Type B pancreatic cell (in vitro differentiated cells): Measurements from ENCODE around the gene EDEM2. TPM values are rescaled to one million over a fixed set of nuclear protein-coding genes. Genes with fewer than 3 reads are reported as not detected.
"Not testable (repeated sequence)": the region's sequence is repeated elsewhere in the genome, so short reads cannot be mapped to it uniquely, and the experiment has no call there.

Experiments used
- DNase-seq: peaks from one replicate; pipeline ENCODE4 v3.0.0; 2021; ENCODE audit warnings: mixed read lengths; ENCODE audit not compliant: unreplicated experiment; ENCODE audit errors: extremely low spot score
- H3K27ac Mint-ChIP-seq: 2 replicates; pipeline ENCODE4 v1.8.0; 2021; ENCODE audit warnings: mild to moderate bottlenecking, mixed read lengths
- H3K27me3 Mint-ChIP-seq: 2 replicates; pipeline ENCODE4 v1.8.0; 2021; ENCODE audit warnings: mixed read lengths
- H3K36me3 Mint-ChIP-seq: 2 replicates; pipeline ENCODE4 v1.8.0; 2021; ENCODE audit warnings: mixed read lengths
- H3K4me1 Mint-ChIP-seq: one replicate; pipeline ENCODE4 v1.8.0; 2021; ENCODE audit warnings: mixed read lengths; ENCODE audit not compliant: unreplicated experiment
- H3K4me3 Mint-ChIP-seq: 2 replicates; pipeline ENCODE4 v1.8.0; 2021; ENCODE audit warnings: mild to moderate bottlenecking, mixed read lengths
- H3K9me3 Mint-ChIP-seq: 2 replicates; pipeline ENCODE4 v1.8.0; 2021; ENCODE audit warnings: mixed read lengths
- total RNA-seq: library from RNA; stranded (reverse); gene quantifications from 2 replicates; pipeline ENCODE4 v1.2.1, GENCODE V29; 2021; ENCODE audit warnings: low replicate concordance
- TF ChIP-seq, protein P1 (sequence below): fragments of 200-600 bp; sonication (generic); conservative IDR thresholded peaks from 2 replicates; pipeline ENCODE4 v1.5.0; 2021; ENCODE audit warnings: antibody characterized with exemption, mild to moderate bottlenecking

Gene EDEM2
- total RNA-seq, 1 donor from 2014 or later: 27.3 TPM

DNA sequence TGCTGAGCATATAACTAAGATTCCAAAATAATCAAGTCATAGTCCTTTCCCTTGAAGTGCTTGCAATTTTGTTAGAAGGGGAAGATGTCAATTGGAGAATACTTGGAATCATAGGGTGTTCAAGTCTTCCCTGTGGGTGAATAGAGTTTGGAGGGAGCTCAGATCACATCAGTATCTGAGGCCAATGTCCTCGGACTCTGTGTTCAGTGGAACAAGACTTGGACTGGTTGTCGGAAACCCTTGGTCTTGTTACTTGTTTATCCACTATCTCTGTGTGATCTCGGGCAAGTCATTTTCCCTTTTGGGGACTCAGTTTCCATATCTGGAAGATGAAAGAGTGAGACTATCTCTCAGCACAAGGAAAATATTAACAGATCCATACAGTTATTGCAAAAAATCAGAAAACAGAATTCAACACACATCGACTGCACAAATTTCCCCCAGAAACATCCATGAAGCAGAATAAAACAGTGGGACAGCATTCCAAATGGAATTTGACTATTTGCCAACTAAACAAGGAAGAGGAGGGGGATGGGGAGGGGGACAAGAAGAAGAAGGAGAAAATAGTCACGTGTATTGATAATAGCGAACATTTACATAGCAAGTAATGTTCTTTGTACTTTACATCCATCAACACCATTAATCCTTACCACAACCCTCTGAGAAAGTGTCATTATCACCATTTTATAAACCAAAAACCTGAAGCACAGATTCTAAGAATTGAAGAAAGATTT lies 3.9 kb upstream of the EDEM2 start:
- Mint-ChIP-seq H3K27me3 (peaks cover 7% of the 10 kb centered on the region), H3K27ac (no peak overlapping the region)

DNA sequence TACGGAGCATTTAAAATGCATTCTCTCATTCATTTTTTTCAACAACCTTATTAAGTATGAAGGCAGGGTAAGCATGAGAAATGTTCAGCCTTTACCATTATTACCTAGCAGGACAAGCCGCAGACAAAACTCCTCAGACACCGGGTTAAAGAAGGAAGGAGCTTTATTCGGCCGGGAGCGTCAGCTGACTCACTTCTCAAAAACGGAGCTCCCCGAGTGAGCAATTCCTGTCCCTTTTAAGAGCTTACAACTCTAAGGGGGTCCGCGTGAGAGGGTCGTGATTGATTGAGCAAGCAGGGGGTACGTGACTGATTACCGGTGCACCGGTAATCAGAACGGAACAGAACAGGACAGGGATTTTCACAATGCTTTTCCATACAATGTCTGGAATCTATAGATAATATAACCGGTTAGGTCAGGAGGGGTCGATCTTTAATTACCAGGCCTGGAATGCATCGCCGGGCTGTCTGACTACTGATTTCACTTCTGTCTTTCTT lies 487 bp upstream of the EDEM2 start:
- not testable (repeated sequence) for DNase-seq, H3K36me3 Mint-ChIP-seq, H3K9me3 Mint-ChIP-seq, H3K27me3 Mint-ChIP-seq
- H3K27ac Mint-ChIP-seq: peak overlapping the region; percentile 97
- H3K4me3 Mint-ChIP-seq: peak overlapping the region; percentile 98
- H3K4me1 Mint-ChIP-seq: peaks cover 26% of the 10 kb centered on the region

More for the DNA sequence above, 3.9 kb upstream of the EDEM2 start:
- Mint-ChIP-seq H3K4me3 (no peak overlapping the region), H3K9me3 (no peaks in the 10 kb centered on the region), H3K36me3 (no peaks in the 10 kb centered on the region), H3K4me1 (peaks cover 19% of the 10 kb centered on the region)
- TF ChIP-seq, protein P1, sequence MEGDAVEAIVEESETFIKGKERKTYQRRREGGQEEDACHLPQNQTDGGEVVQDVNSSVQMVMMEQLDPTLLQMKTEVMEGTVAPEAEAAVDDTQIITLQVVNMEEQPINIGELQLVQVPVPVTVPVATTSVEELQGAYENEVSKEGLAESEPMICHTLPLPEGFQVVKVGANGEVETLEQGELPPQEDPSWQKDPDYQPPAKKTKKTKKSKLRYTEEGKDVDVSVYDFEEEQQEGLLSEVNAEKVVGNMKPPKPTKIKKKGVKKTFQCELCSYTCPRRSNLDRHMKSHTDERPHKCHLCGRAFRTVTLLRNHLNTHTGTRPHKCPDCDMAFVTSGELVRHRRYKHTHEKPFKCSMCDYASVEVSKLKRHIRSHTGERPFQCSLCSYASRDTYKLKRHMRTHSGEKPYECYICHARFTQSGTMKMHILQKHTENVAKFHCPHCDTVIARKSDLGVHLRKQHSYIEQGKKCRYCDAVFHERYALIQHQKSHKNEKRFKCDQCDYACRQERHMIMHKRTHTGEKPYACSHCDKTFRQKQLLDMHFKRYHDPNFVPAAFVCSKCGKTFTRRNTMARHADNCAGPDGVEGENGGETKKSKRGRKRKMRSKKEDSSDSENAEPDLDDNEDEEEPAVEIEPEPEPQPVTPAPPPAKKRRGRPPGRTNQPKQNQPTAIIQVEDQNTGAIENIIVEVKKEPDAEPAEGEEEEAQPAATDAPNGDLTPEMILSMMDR: no peak
- DNase-seq: no peak

DNA sequence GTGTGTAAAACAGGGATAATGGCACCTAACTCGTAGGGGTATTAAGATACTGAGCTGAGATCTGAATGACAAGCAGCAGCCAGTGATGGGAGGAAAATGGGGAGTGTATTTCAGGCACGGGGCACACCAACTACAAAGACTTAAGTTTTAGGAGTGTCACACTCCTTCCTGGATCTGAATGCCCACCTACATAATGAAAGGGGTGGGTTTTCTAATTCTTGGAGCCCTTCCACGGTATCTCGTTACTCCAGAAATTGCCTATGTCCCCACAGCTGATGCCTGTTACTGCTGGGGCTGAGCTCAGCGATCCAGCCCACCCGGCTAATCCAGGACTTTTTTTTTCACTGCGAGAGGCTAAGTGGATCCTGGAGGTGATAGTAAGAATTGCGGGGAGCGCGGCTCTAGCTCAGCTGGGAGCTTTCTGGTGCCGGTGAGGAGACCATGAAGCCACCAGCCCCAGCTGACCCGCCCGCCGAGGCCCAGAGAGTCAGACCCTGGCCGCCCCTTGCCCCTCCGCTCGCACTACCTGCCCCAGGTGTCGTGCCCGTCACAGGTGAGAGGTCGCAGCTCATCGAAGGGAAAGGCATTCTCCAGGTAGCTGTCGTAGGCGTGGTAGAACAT lies 727 bp downstream of the EDEM2 start:
- Mint-ChIP-seq H3K27me3 (peaks cover 7% of the 10 kb centered on the region), H3K4me1 (peaks cover 26% of the 10 kb centered on the region), H3K36me3 (peaks cover 4% of the 10 kb centered on the region), H3K9me3 (no peaks in the 10 kb centered on the region), H3K4me3 (peak overlapping the region; percentile 98), H3K27ac (peak overlapping the region; percentile 97)
- TF ChIP-seq, protein P1: peak; percentile 40
- no peak for DNase-seq

DNA sequence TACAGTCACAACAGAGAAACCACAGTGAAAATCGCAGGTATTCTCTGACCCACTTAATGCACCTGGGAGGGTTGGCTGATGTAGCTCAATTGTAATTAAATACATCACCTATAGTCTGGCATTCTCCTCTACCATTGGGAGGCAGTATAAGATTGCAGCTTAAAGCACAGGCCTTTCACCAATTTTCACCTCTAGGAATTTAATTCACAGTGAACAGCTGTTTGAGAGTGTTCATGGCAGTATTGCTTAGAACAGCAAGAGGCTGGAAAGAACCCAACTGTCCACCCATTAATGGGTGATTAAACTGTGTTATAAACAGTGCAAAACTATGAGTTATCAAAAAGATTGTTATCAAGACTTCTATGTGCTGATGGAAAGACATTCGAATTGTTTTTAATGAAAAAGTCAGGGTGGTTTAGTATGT lies 2.0 kb downstream of the EDEM2 start:
- DNase-seq: no peak
- H3K4me3 Mint-ChIP-seq: peak overlapping the region; percentile 81
- TF ChIP-seq, protein P1: peak; percentile 80
- peaks cover 8% of the 10 kb centered on the region for H3K36me3 Mint-ChIP-seq
- no peaks in the 10 kb centered on the region for H3K9me3 Mint-ChIP-seq
- H3K27me3 Mint-ChIP-seq: no peaks in the 10 kb centered on the region
- H3K4me1 Mint-ChIP-seq: peaks cover 26% of the 10 kb centered on the region
- H3K27ac Mint-ChIP-seq: peak overlapping the region; percentile 84

DNA sequence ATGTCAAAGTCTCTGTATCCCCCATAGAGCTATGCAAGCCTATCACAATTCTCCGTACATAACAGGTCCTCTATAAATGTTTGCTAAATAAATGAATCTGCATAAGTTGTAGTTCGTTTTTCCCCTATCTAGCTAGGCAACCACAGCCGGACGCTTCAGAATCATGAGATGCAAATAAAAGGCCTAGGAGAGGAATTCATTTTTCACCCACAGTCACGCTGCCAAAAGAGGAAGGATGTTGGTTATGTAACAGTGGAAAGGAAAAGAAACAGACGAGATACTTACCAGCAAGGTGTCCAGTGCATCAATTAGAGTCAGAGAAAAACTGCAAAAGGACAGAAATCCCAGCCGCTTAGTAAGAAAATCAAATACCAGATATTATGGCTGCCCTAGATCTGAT lies 2.4 kb downstream of the EDEM2 start:
- Mint-ChIP-seq H3K27ac (no peak overlapping the region), H3K4me1 (peaks cover 26% of the 10 kb centered on the region), H3K4me3 (no peak overlapping the region), H3K27me3 (no peaks in the 10 kb centered on the region), H3K9me3 (no peaks in the 10 kb centered on the region), H3K36me3 (peaks cover 8% of the 10 kb centered on the region)
- DNase-seq: no peak
- TF ChIP-seq, protein P1: no peak

DNA sequence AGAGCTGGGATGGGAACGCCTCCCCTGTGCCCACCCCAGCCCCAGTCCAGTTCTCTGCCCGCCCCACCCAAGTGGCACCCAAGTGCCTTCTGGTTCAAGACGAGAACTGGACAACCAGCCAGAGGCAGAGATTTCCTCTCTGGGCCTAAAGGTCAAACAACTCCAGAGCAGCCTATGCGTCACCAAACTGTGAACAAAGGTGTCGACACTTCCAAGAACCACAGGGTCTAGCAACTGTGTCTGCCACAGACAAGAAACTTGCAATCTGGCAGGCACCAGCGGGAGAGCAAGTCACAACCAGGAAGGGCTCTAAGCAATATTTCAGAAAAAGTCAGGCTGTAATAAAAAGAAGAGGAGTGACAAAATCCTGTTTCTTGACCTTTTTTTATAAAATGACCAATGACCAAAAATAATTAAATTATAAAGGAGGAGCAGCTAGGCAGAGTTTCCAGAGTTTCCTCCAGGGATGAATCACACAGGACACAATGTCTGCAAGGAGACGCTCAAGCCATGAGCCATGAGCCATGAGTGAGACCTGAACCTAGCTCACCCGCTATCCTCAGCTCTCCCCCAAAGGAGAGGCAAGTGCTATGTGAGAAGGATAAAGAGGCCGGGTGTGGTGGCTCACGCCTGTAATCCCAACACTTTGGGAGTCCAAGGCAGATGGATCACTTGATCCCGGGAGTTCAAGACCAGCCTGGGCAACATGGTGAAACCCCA lies 11.1 kb downstream of the EDEM2 start:
- H3K4me3 Mint-ChIP-seq: no peak overlapping the region
- peaks cover 29% of the 10 kb centered on the region for H3K36me3 Mint-ChIP-seq
- no peaks in the 10 kb centered on the region for H3K9me3 Mint-ChIP-seq
- DNase-seq: no peak
- no peaks in the 10 kb centered on the region for H3K4me1 Mint-ChIP-seq
- no peaks in the 10 kb centered on the region for H3K27me3 Mint-ChIP-seq
- no peak overlapping the region for H3K27ac Mint-ChIP-seq
- TF ChIP-seq, protein P1: no peak
